Stimulated activated CD4-positive, alpha-beta T cell treated with anti-CD3 and anti-CD28 coated beads, Interleukin-12 subunit alpha, Interleukin-12 subunit beta, amount 100 ng/mL, for 4 hours (primary cell): Measurements from ENCODE around the gene FCAR.
"Not testable (repeated sequence)": the region's sequence is repeated elsewhere in the genome, so short reads cannot be mapped to it uniquely, and the experiment has no call there.

ENCODE experiments used
- DNase-seq: peaks from one replicate; pipeline ENCODE4 v3.0.0-alpha.2; 2020

FCAR gene

GRCh38 chr19:54873990-54874389, at the start of gene FCAR:
TSS of gene FCAR (plus strand) at chr19:54874235. CDS start at chr19:54874290, 55 bp downstream.
- no peak for DNase-seq

- DNase-seq: not testable (repeated sequence)
Measured at GRCh38 chr19:54824416-54824815, 49.6 kb upstream of the FCAR start.

GRCh38 chr19:54825326-54825725, 48.7 kb upstream of the FCAR start:
- not testable (repeated sequence) for DNase-seq

- DNase-seq: not testable (repeated sequence)
Measured at GRCh38 chr19:54828064-54828463, 46.0 kb upstream of the FCAR start.

- DNase-seq: not testable (repeated sequence)
Measured at GRCh38 chr19:54832496-54832895, 41.5 kb upstream of the FCAR start, which contains the start of gene KIR2DS4. TSS of gene KIR2DS4 (plus strand) at chr19:54832676.

GRCh38 chr19:54835126-54835525, 38.9 kb upstream of the FCAR start:
- DNase-seq: not testable (repeated sequence)

GRCh38 chr19:54837522-54837921, 36.5 kb upstream of the FCAR start:
- DNase-seq: not testable (repeated sequence)

GRCh38 chr19:54843171-54843570, 30.9 kb upstream of the FCAR start:
- not testable (repeated sequence) for DNase-seq

- DNase-seq: not testable (repeated sequence)
Measured at GRCh38 chr19:54850061-54850640, 23.9 kb upstream of the FCAR start, which contains the start of gene KIR3DL2. TSS of gene KIR3DL2 (plus strand) at chr19:54850443. CDS start at chr19:54850476, 33 bp downstream.

GRCh38 chr19:54850930-54851329, 23.1 kb upstream of the FCAR start:
- DNase-seq: no peak

- no peak for DNase-seq
Measured at GRCh38 chr19:54851353-54851752, 22.7 kb upstream of the FCAR start.

- DNase-seq: not testable (repeated sequence)
Measured at GRCh38 chr19:54855241-54855640, 18.8 kb upstream of the FCAR start.

- not testable (repeated sequence) for DNase-seq
Measured at GRCh38 chr19:54858476-54858875, 15.6 kb upstream of the FCAR start.

GRCh38 chr19:54859421-54859820, 14.6 kb upstream of the FCAR start:
- DNase-seq: not testable (repeated sequence)

- not testable (repeated sequence) for DNase-seq
Measured at GRCh38 chr19:54863459-54863858, 10.6 kb upstream of the FCAR start.

GRCh38 chr19:54871696-54872095, 2.3 kb upstream of the FCAR start:
- no peak for DNase-seq

- DNase-seq: no peak
Measured at GRCh38 chr19:54875506-54875905, 1.5 kb downstream of the FCAR start.

- no peak for DNase-seq
Measured at GRCh38 chr19:54877471-54877870, 3.4 kb downstream of the FCAR start.

- no peak for DNase-seq
Measured at GRCh38 chr19:54881884-54882283, 7.8 kb downstream of the FCAR start.

GRCh38 chr19:54882758-54883157, 8.7 kb downstream of the FCAR start:
- no peak for DNase-seq

GRCh38 chr19:54883228-54883627, 9.2 kb downstream of the FCAR start:
- DNase-seq: no peak

- DNase-seq: no peak
Measured at GRCh38 chr19:54888239-54888638, 14.2 kb downstream of the FCAR start.

- no peak for DNase-seq
Measured at GRCh38 chr19:54889566-54889965, 15.5 kb downstream of the FCAR start.

GRCh38 chr19:54893406-54893805, 19.4 kb downstream of the FCAR start:
- no peak for DNase-seq

GRCh38 chr19:54894106-54894505, 20.1 kb downstream of the FCAR start:
- DNase-seq: not testable (repeated sequence)
